ENCODE data around the gene SEL1L2.

- TF ChIP-seq CTCF (IDR thresholded peaks at IDR 0.05 in 8 of 11, conservative IDR thresholded peaks at IDR 0.05 in 3 of 11): no peak
- TF ChIP-seq POLR2A (IDR thresholded peaks at IDR 0.05): no peak
- no peak for TF ChIP-seq POLR2AphosphoS5 (IDR thresholded peaks at IDR 0.05)
Observed at GRCh38 chr20:13814672-13815071, 175.7 kb downstream of the SEL1L2 start.

Data from spleen (tissue), 7 donors.